Progenitor cell of endocrine pancreas (in vitro differentiated cells): ENCODE measurements around the gene TMUB2. TPM values are rescaled to one million over a fixed set of nuclear protein-coding genes. Genes with fewer than 3 reads are reported as not detected.

ENCODE experiments used
- DNase-seq: peaks from one replicate; pipeline ENCODE4 v3.0.0; 2021; ENCODE audit warnings: low spot score; ENCODE audit not compliant: unreplicated experiment
- H3K27ac Mint-ChIP-seq: 2 replicates; pipeline ENCODE4 v1.8.0; 2021; ENCODE audit warnings: mild to moderate bottlenecking, moderate library complexity, mixed read lengths
- H3K27me3 Mint-ChIP-seq: 2 replicates; pipeline ENCODE4 v1.8.0; 2021; ENCODE audit warnings: mixed read lengths
- H3K36me3 Mint-ChIP-seq: 2 replicates; pipeline ENCODE4 v1.8.0; 2022; ENCODE audit warnings: mixed read lengths; ENCODE audit not compliant: insufficient read depth
- H3K4me1 Mint-ChIP-seq: 2 replicates; pipeline ENCODE4 v1.8.0; 2021; ENCODE audit warnings: low read depth, mixed read lengths
- H3K4me3 Mint-ChIP-seq: 2 replicates; pipeline ENCODE4 v1.8.0; 2021; ENCODE audit warnings: low read depth, mild to moderate bottlenecking, moderate library complexity, mixed read lengths
- H3K9me3 Mint-ChIP-seq: 2 replicates; pipeline ENCODE4 v1.8.0; 2021; ENCODE audit warnings: low read depth, mixed read lengths
- CTCF ChIP-seq: fragments of 200-600 bp; sonication (generic); IDR thresholded peaks from one replicate; pipeline ENCODE4 v1.5.0; 2021; ENCODE audit warnings: antibody characterized with exemption, mild to moderate bottlenecking; ENCODE audit not compliant: unreplicated experiment
- total RNA-seq: library from RNA; stranded (reverse); gene quantifications from 2 replicates; pipeline ENCODE4 v1.2.1, GENCODE V29; 2021

Gene TMUB2
- total RNA-seq, 1 donor from 2014 or later, result 50.3 TPM

GRCh38 chr17:44202756-44203155, 16.0 kb downstream of the TMUB2 start:
- Mint-ChIP-seq H3K27ac (no peak overlapping the region), H3K36me3 (peaks cover 2% of the 10 kb centered on the region), H3K4me3 (no peak overlapping the region), H3K9me3 (no peaks in the 10 kb centered on the region), H3K4me1 (peaks cover 16% of the 10 kb centered on the region), H3K27me3 (no peaks in the 10 kb centered on the region)
- no peak for DNase-seq
- no peak for TF ChIP-seq CTCF

GRCh38 chr17:44203731-44204440, 17.1 kb downstream of the TMUB2 start:
- no peak for DNase-seq
- peak; percentile 69 for TF ChIP-seq CTCF
- no peaks in the 10 kb centered on the region for H3K9me3 Mint-ChIP-seq
- H3K27me3 Mint-ChIP-seq, result no peaks in the 10 kb centered on the region
- H3K27ac Mint-ChIP-seq, result no peak overlapping the region
- no peak overlapping the region for H3K4me3 Mint-ChIP-seq
- H3K4me1 Mint-ChIP-seq, result peaks cover 9% of the 10 kb centered on the region
- H3K36me3 Mint-ChIP-seq, result peaks cover 10% of the 10 kb centered on the region

GRCh38 chr17:44204441-44204882, 17.7 kb downstream of the TMUB2 start:
- no peaks in the 10 kb centered on the region for H3K27me3 Mint-ChIP-seq
- no peak for TF ChIP-seq CTCF
- no peaks in the 10 kb centered on the region for H3K9me3 Mint-ChIP-seq
- H3K4me3 Mint-ChIP-seq, result no peak overlapping the region
- DNase-seq, result no peak
- peaks cover 9% of the 10 kb centered on the region for H3K4me1 Mint-ChIP-seq
- no peak overlapping the region for H3K27ac Mint-ChIP-seq
- H3K36me3 Mint-ChIP-seq, result peaks cover 10% of the 10 kb centered on the region

- Mint-ChIP-seq H3K9me3 (no peaks in the 10 kb centered on the region), H3K4me1 (peaks cover 2% of the 10 kb centered on the region), H3K27me3 (no peaks in the 10 kb centered on the region), H3K4me3 (no peak overlapping the region), H3K27ac (no peak overlapping the region), H3K36me3 (peaks cover 16% of the 10 kb centered on the region)
- peak; percentile 16 for TF ChIP-seq CTCF
- DNase-seq, result no peak
Observed at GRCh38 chr17:44205962-44206824, 19.4 kb downstream of the TMUB2 start.

DNA sequence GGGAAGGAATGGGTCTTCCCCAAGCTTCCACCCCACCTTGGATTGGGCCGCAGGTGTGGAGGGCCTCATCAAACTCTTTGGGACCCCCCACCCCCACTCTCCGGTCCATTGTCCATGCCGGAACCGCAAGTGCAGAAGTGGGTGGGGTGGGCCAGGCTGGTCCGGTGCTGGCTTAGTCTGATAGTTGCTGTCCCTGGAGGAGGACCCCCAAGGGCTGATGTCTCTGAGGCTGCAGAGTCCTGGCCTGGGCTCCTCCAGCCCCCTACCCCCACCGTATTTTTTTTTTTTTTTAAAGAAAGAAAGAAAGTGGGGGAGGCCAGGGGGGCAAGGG, 20.0 kb downstream of the TMUB2 start:
- Mint-ChIP-seq H3K4me1 (peaks cover 1% of the 10 kb centered on the region), H3K27me3 (no peaks in the 10 kb centered on the region), H3K4me3 (no peak overlapping the region), H3K27ac (no peak overlapping the region), H3K36me3 (peaks cover 17% of the 10 kb centered on the region), H3K9me3 (no peaks in the 10 kb centered on the region)
- no peak for DNase-seq
- peak; percentile 1 for TF ChIP-seq CTCF
